H9 (cell line): Measurements from ENCODE around the gene NCLN. TPM values are rescaled to one million over a fixed set of nuclear protein-coding genes. Genes with fewer than 3 reads are reported as not detected.

Source experiments
- DNase-seq: peaks from one replicate; pipeline ENCODE4 v3.0.0-alpha.2; 2017
- H2AFZ ChIP-seq: one replicate; pipeline ENCODE4 v1.6.1; 2013; ENCODE audit warnings: mild to moderate bottlenecking, low read length, control low read depth, moderate library complexity
- H2AK5ac ChIP-seq: 2 replicates; pipeline ENCODE4 v1.6.1; 2013; ENCODE audit warnings: low read length, control low read depth, mixed read lengths; ENCODE audit not compliant: insufficient read length
- H2BK120ac ChIP-seq: one replicate; pipeline ENCODE4 v1.6.1; 2013; ENCODE audit warnings: low read depth, mild to moderate bottlenecking, low read length, control low read depth, inconsistent platforms; ENCODE audit not compliant: poor library complexity, severe bottlenecking
- H2BK12ac ChIP-seq: 2 replicates; pipeline ENCODE4 v1.6.1; 2013; ENCODE audit warnings: low read length, control low read depth, mixed read lengths, low read depth; ENCODE audit not compliant: insufficient read length
- H2BK15ac ChIP-seq: 2 replicates; pipeline ENCODE4 v1.6.1; 2013; ENCODE audit warnings: low read depth, low read length, control low read depth
- H2BK20ac ChIP-seq: one replicate; pipeline ENCODE4 v1.6.1; 2013; ENCODE audit warnings: low read depth, mild to moderate bottlenecking, low read length, control low read depth, inconsistent platforms; ENCODE audit not compliant: poor library complexity, severe bottlenecking
- H2BK5ac ChIP-seq: 2 replicates; pipeline ENCODE4 v1.6.1; 2013; ENCODE audit warnings: low read length, control low read depth, mixed read lengths; ENCODE audit not compliant: insufficient read length
- H3K14ac ChIP-seq: 2 replicates; pipeline ENCODE4 v1.6.1; 2013; ENCODE audit warnings: low read length, control low read depth; ENCODE audit not compliant: insufficient read depth
- H3K18ac ChIP-seq: 2 replicates; pipeline ENCODE4 v1.6.1; 2013; ENCODE audit warnings: low read depth, mild to moderate bottlenecking, mixed read lengths, low read length, control low read depth; ENCODE audit not compliant: insufficient read length
- H3K23ac ChIP-seq: 2 replicates; pipeline ENCODE4 v1.6.1; 2013; ENCODE audit warnings: low read length, control low read depth, mixed read lengths, low read depth; ENCODE audit not compliant: insufficient read length
- H3K23me2 ChIP-seq: 2 replicates; pipeline ENCODE4 v1.6.1; 2013; ENCODE audit warnings: low read depth, mild to moderate bottlenecking, mixed read lengths, low read length, control low read depth; ENCODE audit not compliant: insufficient read length, poor library complexity, severe bottlenecking
- H3K27ac ChIP-seq: 2 replicates; pipeline ENCODE4 v1.5.1; 2013; ENCODE audit warnings: low read length, control low read depth, mixed read lengths, low read depth; ENCODE audit not compliant: insufficient read length
- H3K27me3 ChIP-seq: 2 replicates; pipeline ENCODE4 v1.6.1; 2013; ENCODE audit warnings: low read length, control low read depth, inconsistent platforms; ENCODE audit not compliant: insufficient read depth
- H3K4ac ChIP-seq: 2 replicates; pipeline ENCODE4 v1.6.1; 2013; ENCODE audit warnings: low read depth, mild to moderate bottlenecking, control low read depth, inconsistent platforms, low read length, moderate library complexity
- H3K4me1 ChIP-seq: 2 replicates; pipeline ENCODE4 v1.6.1; 2013; ENCODE audit warnings: low read length, control low read depth, inconsistent platforms; ENCODE audit not compliant: insufficient read depth
- H3K4me2 ChIP-seq: 2 replicates; pipeline ENCODE4 v1.6.1; 2013; ENCODE audit warnings: low read length, control low read depth, mixed read lengths; ENCODE audit not compliant: insufficient read length, insufficient read depth
- H3K56ac ChIP-seq: 2 replicates; pipeline ENCODE4 v1.6.1; 2013; ENCODE audit warnings: low read depth, mild to moderate bottlenecking, mixed read lengths, low read length, control low read depth; ENCODE audit not compliant: insufficient read length
- H3K79me1 ChIP-seq: 2 replicates; pipeline ENCODE4 v1.6.1; 2013; ENCODE audit warnings: low read depth, mild to moderate bottlenecking, moderate library complexity, low read length, control low read depth, inconsistent platforms; ENCODE audit not compliant: insufficient read depth, poor library complexity, severe bottlenecking
- H3K79me2 ChIP-seq: 2 replicates; pipeline ENCODE4 v1.6.1; 2013; ENCODE audit warnings: low read length, control low read depth, inconsistent platforms; ENCODE audit not compliant: insufficient read depth
- H3K9ac ChIP-seq: 2 replicates; pipeline ENCODE4 v1.6.1; 2013; ENCODE audit warnings: low read length, control low read depth, mixed read lengths; ENCODE audit not compliant: insufficient read length; ENCODE audit errors: extremely low read depth
- H3K9me3 ChIP-seq: one replicate; pipeline ENCODE4 v1.6.1; 2013; ENCODE audit warnings: low read depth, low read length, inconsistent platforms; ENCODE audit not compliant: control insufficient read depth
- H3T11ph ChIP-seq: one replicate; pipeline ENCODE4 v1.6.1; 2013; ENCODE audit warnings: mild to moderate bottlenecking, low read length, control low read depth, inconsistent platforms
- H4K20me1 ChIP-seq: one replicate; pipeline ENCODE4 v1.6.1; 2013; ENCODE audit not compliant: control insufficient read depth, insufficient read length, insufficient read depth
- H4K5ac ChIP-seq: 2 replicates; pipeline ENCODE4 v1.6.1; 2013; ENCODE audit warnings: low read depth, mild to moderate bottlenecking, mixed read lengths, low read length, control low read depth; ENCODE audit not compliant: insufficient read length
- H4K8ac ChIP-seq: replicated peaks from 2 replicates; pipeline ENCODE4 v1.6.1; 2013; ENCODE audit warnings: low read length, control low read depth, mixed read lengths, low read depth; ENCODE audit not compliant: insufficient read length
- H4K91ac ChIP-seq: 2 replicates; pipeline ENCODE4 v1.6.1; 2013; ENCODE audit warnings: low read depth, mild to moderate bottlenecking, moderate library complexity, mixed read lengths, low read length, control low read depth; ENCODE audit not compliant: insufficient read length
- H3K27ac Mint-ChIP-seq, 3 experiments: 2 replicates in 2 of 3; 3 replicates in 1 of 3; pipeline ENCODE4 v1.8.0; 2020 to 2021; ENCODE audit warnings: mixed read lengths in 3 of 3, mild to moderate bottlenecking in 1 of 3, moderate library complexity in 1 of 3
- H3K27me3 Mint-ChIP-seq: 2 replicates; pipeline ENCODE4 v1.8.0; 2021; ENCODE audit warnings: low read depth, mild to moderate bottlenecking, moderate library complexity, mixed read lengths
- H3K36me3 Mint-ChIP-seq, 3 experiments: 2 replicates in 2 of 3; 3 replicates in 1 of 3; pipeline ENCODE4 v1.8.0; 2020 to 2021; ENCODE audit warnings: low read depth in 3 of 3, mixed read lengths in 3 of 3; ENCODE audit not compliant: insufficient read depth in 1 of 3
- H3K4me1 Mint-ChIP-seq, 2 experiments: 2 replicates each; pipeline ENCODE4 v1.8.0; 2020; ENCODE audit warnings: mixed read lengths in 2 of 2
- H3K4me3 Mint-ChIP-seq, 2 experiments: 2 replicates in 1 of 2; 3 replicates in 1 of 2; pipeline ENCODE4 v1.8.0; 2020 to 2021; ENCODE audit warnings: mild to moderate bottlenecking in 2 of 2, mixed read lengths in 2 of 2, moderate library complexity in 1 of 2
- H3K9me3 Mint-ChIP-seq, 2 experiments: 2 replicates in 1 of 2; 3 replicates in 1 of 2; pipeline ENCODE4 v1.8.0; 2020; ENCODE audit warnings: mild to moderate bottlenecking in 2 of 2, mixed read lengths in 2 of 2, moderate library complexity in 1 of 2
- CTCF ChIP-seq: fragments of 200-600 bp; sonication (generic); conservative IDR thresholded peaks from 3 replicates; pipeline ENCODE4 v1.8.0; 2021; ENCODE audit warnings: antibody characterized with exemption, mild to moderate bottlenecking
- WGBS: extraction: QIAGEN DNeasy Blood & Tissue Kit; methylation state at CpG from one replicate; pipeline ENCODE4 v1.1.7; 2013; ENCODE audit warnings: missing lambda C conversion rate, low lambda C conversion rate, mixed read lengths; ENCODE audit not compliant: insufficient read length; ENCODE audit errors: extremely low coverage; 5-methylcytosine and 5-hydroxymethylcytosine counted together
- total RNA-seq: library from RNA; stranded (reverse); gene quantifications from 2 replicates; pipeline ENCODE4 v1.2.1, GENCODE V29; 2021

The NCLN gene
- total RNA-seq, 1 experiment from 2014 or later = 94.8 TPM

- Histone ChIP-seq H2BK5ac (no peak overlapping the region), H3K27me3 (no peaks in the 10 kb centered on the region), H3T11ph (no peak overlapping the region), H3K79me2 (no peaks in the 10 kb centered on the region), H3K56ac (no peak overlapping the region), H3K4me2 (no peak overlapping the region), H3K4ac (no peak overlapping the region), H2BK12ac (no peak overlapping the region), H4K20me1 (no peaks in the 10 kb centered on the region), H3K9me3 (no peaks in the 10 kb centered on the region), H3K4me1 (no peaks in the 10 kb centered on the region), H2BK15ac (no peak overlapping the region), H2BK120ac (no peak overlapping the region), H3K14ac (no peak overlapping the region), H3K23me2 (peaks cover 6% of the 10 kb centered on the region), H2BK20ac (no peak overlapping the region), H2AK5ac (no peak overlapping the region), H2AFZ (no peak overlapping the region), H3K27ac (no peak overlapping the region), H3K9ac (no peak overlapping the region), H3K79me1 (no peaks in the 10 kb centered on the region), H4K8ac (no peak overlapping the region), H4K91ac (no peak overlapping the region), H3K18ac (no peak overlapping the region), H4K5ac (no peak overlapping the region), H3K23ac (no peak overlapping the region)
- Mint-ChIP-seq H3K4me1 (peaks cover 0 to 15% of the 10 kb centered on the region in 2 experiments; a peak in 2 of 4 replicates), H3K9me3 (no peaks in the 10 kb centered on the region), H3K4me3 (no peak overlapping the region), H3K27ac (no peak overlapping the region), H3K27me3 (peaks cover 28% of the 10 kb centered on the region), H3K36me3 (no peaks in the 10 kb centered on the region; a peak in 1 of 7 replicates)
- no peak for TF ChIP-seq CTCF
- no peak for DNase-seq
- 100% methylated on average over 1 of the region's 5 CpGs for WGBS
Measured at GRCh38 chr19:3222709-3223108, 37.0 kb downstream of the NCLN start.
